Measurements from ENCODE around the gene BTBD7. TPM values are rescaled to one million over a fixed set of nuclear protein-coding genes. Genes with fewer than 3 reads are reported as not detected.

Gene BTBD7
- total and polyA plus RNA-seq, 2 experiments from 2014 or later = 24.4 to 32.8 TPM

- H3K4me2 ChIP-seq = no peak overlapping the region
- no peaks in the 10 kb centered on the region for H3K4me1 ChIP-seq (ENCODE audit: insufficient read depth)
- peaks cover under 1% of the 10 kb centered on the region for H3K27me3 Mint-ChIP-seq (ENCODE audit: insufficient read depth, low read depth, poor library complexity)
- H3K9me2 ChIP-seq (ENCODE audit: insufficient read depth) = no peaks in the 10 kb centered on the region
- TF ChIP-seq CTCF (conservative IDR thresholded peaks at IDR 0.05; ENCODE audit: low read depth in 2 of 2) (no peak), ZNF462 (CRISPR knock-in tag; IDR thresholded peaks at IDR 0.05) (no peak), ZNF331 (CRISPR knock-in tag; IDR thresholded peaks at IDR 0.05; ENCODE audit: low read depth) (no peak), CREB1 (CRISPR knock-in tag; IDR thresholded peaks at IDR 0.05; ENCODE audit: low read depth) (no peak), NANOG (IDR thresholded peaks at IDR 0.05; ENCODE audit: borderline replicate concordance) (no peak), JUNB (IDR thresholded peaks at IDR 0.05; ENCODE audit: unreplicated experiment) (no peak), ETS1 (IDR thresholded peaks at IDR 0.05) (no peak), EZH2 (IDR thresholded peaks at IDR 0.05; ENCODE audit: low read depth, unreplicated experiment) (no peak), ZNF114 (CRISPR knock-in tag; IDR thresholded peaks at IDR 0.05) (no peak), EZH2phosphoT487 (IDR thresholded peaks at IDR 0.05; ENCODE audit: unreplicated experiment) (no peak), POLR2AphosphoS5 (IDR thresholded peaks at IDR 0.05; ENCODE audit: low read depth) (no peak)
- no peaks in the 10 kb centered on the region for H3K79me2 ChIP-seq (replicated peaks; ENCODE audit: insufficient read depth)
- H3F3A ChIP-seq (replicated peaks; ENCODE audit: low read depth) = no peaks in the 10 kb centered on the region
- H2AFZ ChIP-seq = no peak overlapping the region
- H3K4me1 Mint-ChIP-seq = no peaks in the 10 kb centered on the region
- peaks cover 38% of the 10 kb centered on the region for H3K36me3 Mint-ChIP-seq (ENCODE audit: low read depth)
- ATAC-seq (no peak), DNase-seq (ENCODE audit: low spot score) (no peak)
- H3K36me3 ChIP-seq (ENCODE audit: insufficient read depth) = peaks cover 4% of the 10 kb centered on the region; the same call in 1 of the 2 replicates
- H3K27ac Mint-ChIP-seq = no peak overlapping the region
- no peak overlapping the region for H3K4me3 ChIP-seq
- no peaks in the 10 kb centered on the region for H3K27me3 ChIP-seq (ENCODE audit: insufficient read depth)
- no peak overlapping the region for H3K4me3 Mint-ChIP-seq
- H3K9me3 Mint-ChIP-seq = no peaks in the 10 kb centered on the region
- no peak overlapping the region for H3K27ac ChIP-seq (ENCODE audit: low read depth)
- 0 out of 2 replicates have a peak, but pooled peaks cover 5% of the 10 kb centered on the region for H4K20me1 ChIP-seq (replicated peaks; ENCODE audit: insufficient read depth)
Observed at GRCh38 chr14:93228550-93228949, 104.3 kb downstream of the BTBD7 start.

All from GM23338 (cell line).